Astrocyte (in vitro differentiated cells and primary cell): ENCODE results near the gene MDM2. TPM values are rescaled to one million over a fixed set of nuclear protein-coding genes. Genes with fewer than 3 reads are reported as not detected.

Experiments
- DNase-seq: peaks from one replicate; pipeline ENCODE4 v3.0.0-alpha.2; 2010; ENCODE audit warnings: low read depth
- FAIRE-seq: peaks from 2 replicates; lab custom pipeline; 2011; peaks lifted over from hg19 to GRCh38; lab: Jason Lieb, UNC
- H2AFZ ChIP-seq: 2 replicates; pipeline ENCODE4 v1.6.0; 2012; ENCODE audit warnings: low read depth, low read length, inconsistent platforms
- H3K27ac ChIP-seq: 2 replicates; pipeline ENCODE4 v1.5.1; 2011; ENCODE audit warnings: low read depth, low read length, inconsistent platforms
- H3K27me3 ChIP-seq: 2 replicates; pipeline ENCODE4 v1.6.0; 2011; ENCODE audit warnings: low read length, inconsistent platforms; ENCODE audit not compliant: insufficient read depth
- H3K36me3 ChIP-seq: 2 replicates; pipeline ENCODE4 v1.5.1; 2011; ENCODE audit warnings: low read length, inconsistent platforms; ENCODE audit not compliant: insufficient read depth
- H3K4me1 ChIP-seq: 2 replicates; pipeline ENCODE4 v1.5.1; 2011; ENCODE audit warnings: low read length, inconsistent platforms; ENCODE audit not compliant: insufficient read depth
- H3K4me2 ChIP-seq: 2 replicates; pipeline ENCODE4 v1.6.0; 2012; ENCODE audit warnings: low read length, inconsistent platforms
- H3K4me3 ChIP-seq: 2 replicates; pipeline ENCODE4 v1.5.1; 2011; ENCODE audit warnings: low read depth, mild to moderate bottlenecking, low read length, inconsistent platforms; ENCODE audit not compliant: insufficient read depth
- H3K79me2 ChIP-seq: 2 replicates; pipeline ENCODE4 v1.6.0; 2012; ENCODE audit warnings: mild to moderate bottlenecking, low read length, inconsistent platforms; ENCODE audit not compliant: insufficient read depth
- H3K9ac ChIP-seq: 2 replicates; pipeline ENCODE4 v1.6.0; 2012; ENCODE audit warnings: mild to moderate bottlenecking, low read length, inconsistent platforms
- H3K9me3 ChIP-seq: 2 replicates; pipeline ENCODE4 v1.5.1; 2012; ENCODE audit warnings: low read depth, mild to moderate bottlenecking, low read length, inconsistent platforms; ENCODE audit not compliant: insufficient read depth
- H4K20me1 ChIP-seq: 2 replicates; pipeline ENCODE4 v1.6.0; 2012; ENCODE audit warnings: low read length, inconsistent platforms; ENCODE audit not compliant: insufficient read depth
- H3K27ac Mint-ChIP-seq: one replicate; pipeline ENCODE4 v1.8.0; 2021; ENCODE audit warnings: mild to moderate bottlenecking, mixed read lengths; ENCODE audit not compliant: unreplicated experiment
- H3K27me3 Mint-ChIP-seq: one replicate; pipeline ENCODE4 v1.8.0; 2021; ENCODE audit warnings: low read depth, mixed read lengths; ENCODE audit not compliant: unreplicated experiment
- H3K36me3 Mint-ChIP-seq: one replicate; pipeline ENCODE4 v1.8.0; 2021; ENCODE audit warnings: low read depth, mixed read lengths; ENCODE audit not compliant: unreplicated experiment
- H3K4me1 Mint-ChIP-seq: one replicate; pipeline ENCODE4 v1.8.0; 2021; ENCODE audit warnings: low read depth, mixed read lengths; ENCODE audit not compliant: unreplicated experiment
- H3K4me3 Mint-ChIP-seq: one replicate; pipeline ENCODE4 v1.8.0; 2021; ENCODE audit warnings: mild to moderate bottlenecking, moderate library complexity, mixed read lengths; ENCODE audit not compliant: unreplicated experiment
- H3K9me3 Mint-ChIP-seq: one replicate; pipeline ENCODE4 v1.8.0; 2021; ENCODE audit warnings: mild to moderate bottlenecking, mixed read lengths; ENCODE audit not compliant: unreplicated experiment
- EZH2 ChIP-seq: IDR thresholded peaks from 2 replicates; pipeline ENCODE4 v1.6.1; 2012; ENCODE audit warnings: mild to moderate bottlenecking, low read length, inconsistent platforms; ENCODE audit not compliant: insufficient read depth
- total RNA-seq: library from RNA; stranded (reverse); gene quantifications from 2 replicates; pipeline ENCODE4 v1.2.1, GENCODE V29; 2021
- TF ChIP-seq, protein P1 (sequence below): IDR thresholded peaks from 2 replicates; pipeline ENCODE4 v1.5.1; 2011; ENCODE audit warnings: low read depth, mild to moderate bottlenecking, inconsistent platforms, low read length, moderate library complexity; ENCODE audit not compliant: insufficient read depth

MDM2 gene
- total RNA-seq, 1 donor from 2014 or later: 828 TPM

DNA sequence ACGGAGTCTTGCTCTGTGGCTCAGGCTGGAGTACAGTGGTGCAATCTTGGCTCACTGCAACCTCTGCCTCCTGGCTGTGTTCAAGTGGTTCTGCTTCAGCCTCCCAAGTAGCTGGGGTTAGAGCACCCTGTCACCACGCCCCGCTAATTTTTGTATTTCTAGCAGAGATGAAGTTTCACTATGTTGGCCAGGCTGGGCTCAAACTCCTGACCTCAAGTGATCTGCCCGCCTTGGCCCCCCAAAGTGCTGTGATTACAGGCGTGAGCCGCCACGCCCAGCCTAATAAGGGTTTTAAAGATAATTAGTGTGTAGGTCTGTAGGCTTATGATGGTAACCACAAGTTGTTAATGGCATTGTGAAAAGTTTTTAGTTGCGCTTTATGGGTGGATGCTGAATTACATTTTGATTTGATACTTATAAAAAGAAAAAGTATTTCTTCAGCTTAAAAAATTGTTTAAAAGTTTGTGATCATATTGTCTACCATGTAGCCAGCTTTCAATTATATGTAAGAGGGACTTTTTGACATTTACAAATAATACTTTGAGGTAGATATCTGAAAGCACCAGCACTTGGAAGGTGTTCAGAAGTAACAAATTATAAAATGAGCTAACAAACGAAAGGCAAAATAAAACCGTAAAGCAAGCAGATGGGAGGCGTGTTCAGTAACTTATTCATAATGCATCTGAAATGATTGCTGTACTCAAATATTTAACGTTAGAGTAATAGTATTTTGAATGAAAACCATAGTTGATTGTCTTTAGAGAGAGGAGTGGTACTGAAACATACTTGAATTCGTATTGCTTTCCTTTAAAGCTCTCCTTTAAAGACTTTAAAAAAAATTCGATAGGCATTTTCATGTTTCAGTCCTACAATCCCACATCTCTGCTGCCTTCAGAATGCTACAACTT lies 37.1 kb downstream of the MDM2 start:
- peaks cover 6% of the 10 kb centered on the region for H3K79me2 ChIP-seq
- no peaks in the 10 kb centered on the region for H3K9me3 ChIP-seq
- FAIRE-seq: no peak
- H3K4me1 ChIP-seq: no peaks in the 10 kb centered on the region
- no peak for DNase-seq
- H3K9ac ChIP-seq: no peak overlapping the region
- Mint-ChIP-seq H3K4me1 (peaks cover 10% of the 10 kb centered on the region), H3K27me3 (no peaks in the 10 kb centered on the region), H3K4me3 (no peak overlapping the region), H3K9me3 (no peaks in the 10 kb centered on the region), H3K27ac (no peak overlapping the region), H3K36me3 (peaks cover 6% of the 10 kb centered on the region)
- peaks cover 44% of the 10 kb centered on the region for H3K36me3 ChIP-seq
- no peak overlapping the region for H2AFZ ChIP-seq
- no peak overlapping the region for H3K27ac ChIP-seq
- H3K4me2 ChIP-seq: no peak overlapping the region
- TF ChIP-seq EZH2: no peak
- TF ChIP-seq, protein P1, sequence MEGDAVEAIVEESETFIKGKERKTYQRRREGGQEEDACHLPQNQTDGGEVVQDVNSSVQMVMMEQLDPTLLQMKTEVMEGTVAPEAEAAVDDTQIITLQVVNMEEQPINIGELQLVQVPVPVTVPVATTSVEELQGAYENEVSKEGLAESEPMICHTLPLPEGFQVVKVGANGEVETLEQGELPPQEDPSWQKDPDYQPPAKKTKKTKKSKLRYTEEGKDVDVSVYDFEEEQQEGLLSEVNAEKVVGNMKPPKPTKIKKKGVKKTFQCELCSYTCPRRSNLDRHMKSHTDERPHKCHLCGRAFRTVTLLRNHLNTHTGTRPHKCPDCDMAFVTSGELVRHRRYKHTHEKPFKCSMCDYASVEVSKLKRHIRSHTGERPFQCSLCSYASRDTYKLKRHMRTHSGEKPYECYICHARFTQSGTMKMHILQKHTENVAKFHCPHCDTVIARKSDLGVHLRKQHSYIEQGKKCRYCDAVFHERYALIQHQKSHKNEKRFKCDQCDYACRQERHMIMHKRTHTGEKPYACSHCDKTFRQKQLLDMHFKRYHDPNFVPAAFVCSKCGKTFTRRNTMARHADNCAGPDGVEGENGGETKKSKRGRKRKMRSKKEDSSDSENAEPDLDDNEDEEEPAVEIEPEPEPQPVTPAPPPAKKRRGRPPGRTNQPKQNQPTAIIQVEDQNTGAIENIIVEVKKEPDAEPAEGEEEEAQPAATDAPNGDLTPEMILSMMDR: no peak
- no peaks in the 10 kb centered on the region for H3K27me3 ChIP-seq
- H3K4me3 ChIP-seq: no peak overlapping the region
- peaks cover 69% of the 10 kb centered on the region for H4K20me1 ChIP-seq

DNA sequence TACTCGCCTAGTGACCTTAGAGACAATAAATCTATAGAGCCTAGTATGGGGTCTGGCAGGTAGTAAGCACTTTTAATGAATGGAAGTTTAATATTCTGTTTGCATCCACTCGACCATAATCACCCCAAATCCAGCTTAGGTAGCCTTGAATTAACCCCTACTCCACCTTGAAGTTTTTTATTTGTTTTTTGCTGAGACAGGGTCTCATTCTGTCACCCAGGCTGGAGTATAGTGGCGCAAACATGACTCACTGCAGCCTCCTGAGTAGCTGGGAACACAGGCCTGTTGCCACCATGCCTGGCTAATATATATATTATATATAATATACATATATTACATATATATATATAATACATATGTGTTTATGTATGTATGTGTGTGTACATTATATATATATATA lies 38.8 kb downstream of the MDM2 start:
- FAIRE-seq (no peak), DNase-seq (no peak)
- H3K9me3 Mint-ChIP-seq: no peaks in the 10 kb centered on the region
- no peak overlapping the region for H3K27ac Mint-ChIP-seq
- H3K36me3 Mint-ChIP-seq: peaks cover 3% of the 10 kb centered on the region
- peaks cover 5% of the 10 kb centered on the region for H3K4me1 Mint-ChIP-seq
- peaks cover 3% of the 10 kb centered on the region for H3K79me2 ChIP-seq
- no peaks in the 10 kb centered on the region for H3K27me3 Mint-ChIP-seq
- H3K4me3 ChIP-seq: no peak overlapping the region
- H4K20me1 ChIP-seq: peaks cover 57% of the 10 kb centered on the region
- H3K4me1 ChIP-seq: no peaks in the 10 kb centered on the region
- H3K27me3 ChIP-seq: no peaks in the 10 kb centered on the region
- no peak overlapping the region for H3K4me2 ChIP-seq
- H3K9ac ChIP-seq: no peak overlapping the region
- no peak overlapping the region for H2AFZ ChIP-seq
- TF ChIP-seq, protein P1: no peak
- TF ChIP-seq EZH2: no peak
- H3K27ac ChIP-seq: no peak overlapping the region
- H3K4me3 Mint-ChIP-seq: no peak overlapping the region
- H3K9me3 ChIP-seq: no peaks in the 10 kb centered on the region
- peaks cover 28% of the 10 kb centered on the region for H3K36me3 ChIP-seq

DNA sequence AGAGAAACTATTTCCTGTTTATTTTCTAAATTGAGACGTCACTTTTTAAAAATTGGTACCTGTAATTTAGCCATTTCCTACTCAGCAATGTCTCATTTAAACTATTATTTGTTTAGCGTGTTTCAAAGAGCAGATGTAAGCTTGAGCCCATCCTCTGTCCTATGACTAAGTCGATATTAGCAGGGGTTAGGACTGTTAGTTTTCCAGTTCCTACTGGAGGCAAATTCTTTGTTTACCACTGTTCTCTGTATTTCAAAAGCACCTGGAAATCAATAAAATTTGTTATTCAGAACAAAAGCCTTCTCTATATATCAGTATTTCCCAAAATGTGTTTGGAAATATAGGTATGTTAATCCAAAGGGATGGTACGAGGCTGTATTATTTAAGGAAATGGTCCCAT lies 42.4 kb downstream of the MDM2 start:
- DNase-seq (no peak), FAIRE-seq (no peak)
- Mint-ChIP-seq H3K9me3 (no peaks in the 10 kb centered on the region), H3K4me3 (no peak overlapping the region), H3K36me3 (peaks cover 5% of the 10 kb centered on the region), H3K4me1 (no peaks in the 10 kb centered on the region), H3K27me3 (no peaks in the 10 kb centered on the region), H3K27ac (no peak overlapping the region)
- TF ChIP-seq, protein P1: no peak
- TF ChIP-seq EZH2: no peak
- Histone ChIP-seq H4K20me1 (peaks cover 23% of the 10 kb centered on the region), H3K4me1 (no peaks in the 10 kb centered on the region), H3K4me3 (no peak overlapping the region), H3K27me3 (no peaks in the 10 kb centered on the region), H3K9ac (no peak overlapping the region), H3K79me2 (no peaks in the 10 kb centered on the region), H3K36me3 (no peaks in the 10 kb centered on the region), H3K9me3 (no peaks in the 10 kb centered on the region), H2AFZ (no peak overlapping the region), H3K4me2 (no peak overlapping the region), H3K27ac (no peak overlapping the region)
